ENCODE measurements around the gene MARK1. TPM values are rescaled to one million over a fixed set of nuclear protein-coding genes. Genes with fewer than 3 reads are reported as not detected.

The MARK1 gene
- total RNA-seq, 4 donors from 2014 or later = 1.3 to 2.7 (median 1.9) TPM

- Histone ChIP-seq H3K27me3 (no peaks in the 10 kb centered on the region), H3K36me3 (no peaks in the 10 kb centered on the region), H3K27ac (no peak overlapping the region), H3K4me1 (no peaks in the 10 kb centered on the region), H3K4me3 (no peak overlapping the region), H3K9me3 (no peaks in the 10 kb centered on the region)
- DNase-seq (no peak), ATAC-seq (no peak)
- intact Hi-C loops (cut with DNase I; ENCODE audit: low total_unique reads) (no loop called here), in situ Hi-C loops (cut with MboI; ENCODE audit: low sequenced_read_pairs in 4 of 4) (no loop called here)
- TF ChIP-seq POLR2A (IDR thresholded peaks at IDR 0.05) = no peak
Observed at GRCh38 chr1:220655509-220655908, 127.6 kb downstream of the MARK1 start.

GRCh38 chr1:220655961-220656740, 128.2 kb downstream of the MARK1 start:
- no peak overlapping the region for H3K27ac ChIP-seq
- no peaks in the 10 kb centered on the region for H3K4me1 ChIP-seq
- ATAC-seq (no peak), DNase-seq (no peak)
- H3K27me3 ChIP-seq = no peaks in the 10 kb centered on the region
- TF ChIP-seq POLR2A (IDR thresholded peaks at IDR 0.05) = no peak
- TF ChIP-seq, protein P1, sequence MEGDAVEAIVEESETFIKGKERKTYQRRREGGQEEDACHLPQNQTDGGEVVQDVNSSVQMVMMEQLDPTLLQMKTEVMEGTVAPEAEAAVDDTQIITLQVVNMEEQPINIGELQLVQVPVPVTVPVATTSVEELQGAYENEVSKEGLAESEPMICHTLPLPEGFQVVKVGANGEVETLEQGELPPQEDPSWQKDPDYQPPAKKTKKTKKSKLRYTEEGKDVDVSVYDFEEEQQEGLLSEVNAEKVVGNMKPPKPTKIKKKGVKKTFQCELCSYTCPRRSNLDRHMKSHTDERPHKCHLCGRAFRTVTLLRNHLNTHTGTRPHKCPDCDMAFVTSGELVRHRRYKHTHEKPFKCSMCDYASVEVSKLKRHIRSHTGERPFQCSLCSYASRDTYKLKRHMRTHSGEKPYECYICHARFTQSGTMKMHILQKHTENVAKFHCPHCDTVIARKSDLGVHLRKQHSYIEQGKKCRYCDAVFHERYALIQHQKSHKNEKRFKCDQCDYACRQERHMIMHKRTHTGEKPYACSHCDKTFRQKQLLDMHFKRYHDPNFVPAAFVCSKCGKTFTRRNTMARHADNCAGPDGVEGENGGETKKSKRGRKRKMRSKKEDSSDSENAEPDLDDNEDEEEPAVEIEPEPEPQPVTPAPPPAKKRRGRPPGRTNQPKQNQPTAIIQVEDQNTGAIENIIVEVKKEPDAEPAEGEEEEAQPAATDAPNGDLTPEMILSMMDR (IDR thresholded peaks at IDR 0.05 in 4 of 5, conservative IDR thresholded peaks at IDR 0.05 in 1 of 5) = no peak
- H3K9me3 ChIP-seq = no peaks in the 10 kb centered on the region
- in situ Hi-C loops (cut with MboI; ENCODE audit: low sequenced_read_pairs in 4 of 4) (no loop called here), intact Hi-C loops (cut with DNase I; ENCODE audit: low total_unique reads) (no loop called here)
- no peak overlapping the region for H3K4me3 ChIP-seq
- no peaks in the 10 kb centered on the region for H3K36me3 ChIP-seq

GRCh38 chr1:220666349-220666748, 138.4 kb downstream of the MARK1 start:
- DNase-seq = no peak
- H3K4me3 ChIP-seq = no peak overlapping the region
- ATAC-seq = no peak
- no peaks in the 10 kb centered on the region for H3K4me1 ChIP-seq
- no peaks in the 10 kb centered on the region for H3K27me3 ChIP-seq
- H3K36me3 ChIP-seq = no peaks in the 10 kb centered on the region
- TF ChIP-seq, protein P1 (IDR thresholded peaks at IDR 0.05 in 4 of 5, conservative IDR thresholded peaks at IDR 0.05 in 1 of 5) = no peak
- TF ChIP-seq POLR2A (IDR thresholded peaks at IDR 0.05) = no peak
- H3K27ac ChIP-seq = no peak overlapping the region
- in situ Hi-C loops (cut with MboI; ENCODE audit: low sequenced_read_pairs in 4 of 4) = no loop called here
- peaks cover 0 to 7% (median 0%) of the 10 kb centered on the region in 3 donors for H3K9me3 ChIP-seq
- intact Hi-C loops (cut with DNase I; ENCODE audit: low total_unique reads) = no loop called here

DNA sequence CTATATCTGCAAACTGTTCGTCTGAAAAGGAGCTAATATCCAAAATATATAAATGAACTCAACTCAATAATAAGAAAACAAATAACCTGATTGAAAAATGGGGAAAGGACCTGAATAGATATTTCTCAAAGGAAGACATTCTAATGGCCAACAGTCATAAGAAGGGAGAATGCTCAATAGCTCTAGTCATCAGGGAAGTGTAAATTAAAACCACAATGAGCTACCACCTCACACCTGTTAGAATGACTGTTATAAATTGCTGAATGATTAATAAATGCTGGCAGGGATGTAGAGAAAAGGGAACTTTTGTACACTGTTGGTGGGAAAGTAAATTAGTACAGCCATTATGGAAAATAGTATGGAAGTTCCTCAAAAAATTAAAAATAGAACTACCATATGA, 141.1 kb downstream of the MARK1 start:
- no peak overlapping the region for H3K4me3 ChIP-seq
- intact Hi-C loops (cut with DNase I; ENCODE audit: low total_unique reads) (no loop called here), in situ Hi-C loops (cut with MboI; ENCODE audit: low sequenced_read_pairs in 4 of 4) (no loop called here)
- H3K9me3 ChIP-seq = peaks cover 0 to 7% (median 0%) of the 10 kb centered on the region in 3 donors
- DNase-seq = no peak
- TF ChIP-seq, protein P1 (IDR thresholded peaks at IDR 0.05 in 4 of 5, conservative IDR thresholded peaks at IDR 0.05 in 1 of 5) = no peak
- TF ChIP-seq POLR2A (IDR thresholded peaks at IDR 0.05) = no peak
- no peak for ATAC-seq
- H3K36me3 ChIP-seq = no peaks in the 10 kb centered on the region
- no peaks in the 10 kb centered on the region for H3K4me1 ChIP-seq
- H3K27me3 ChIP-seq = no peaks in the 10 kb centered on the region
- H3K27ac ChIP-seq = no peak overlapping the region

- H3K4me3 ChIP-seq = no peak overlapping the region
- no peaks in the 10 kb centered on the region for H3K27me3 ChIP-seq
- ATAC-seq (no peak), DNase-seq (no peak)
- in situ Hi-C loops (cut with MboI; ENCODE audit: low sequenced_read_pairs in 4 of 4) = no loop called here
- TF ChIP-seq, protein P1 (IDR thresholded peaks at IDR 0.05 in 4 of 5, conservative IDR thresholded peaks at IDR 0.05 in 1 of 5) = no peak
- no peak for TF ChIP-seq POLR2A (IDR thresholded peaks at IDR 0.05)
- H3K4me1 ChIP-seq = no peaks in the 10 kb centered on the region
- no peaks in the 10 kb centered on the region for H3K36me3 ChIP-seq
- no peak overlapping the region for H3K27ac ChIP-seq
- peaks cover 0 to 7% (median 0%) of the 10 kb centered on the region in 3 donors for H3K9me3 ChIP-seq
- intact Hi-C loops (cut with DNase I; ENCODE audit: low total_unique reads) = no loop called here
Observed at GRCh38 chr1:220670365-220670764, 142.4 kb downstream of the MARK1 start.
